Measurements from ENCODE around the gene C1QTNF2.

DNA sequence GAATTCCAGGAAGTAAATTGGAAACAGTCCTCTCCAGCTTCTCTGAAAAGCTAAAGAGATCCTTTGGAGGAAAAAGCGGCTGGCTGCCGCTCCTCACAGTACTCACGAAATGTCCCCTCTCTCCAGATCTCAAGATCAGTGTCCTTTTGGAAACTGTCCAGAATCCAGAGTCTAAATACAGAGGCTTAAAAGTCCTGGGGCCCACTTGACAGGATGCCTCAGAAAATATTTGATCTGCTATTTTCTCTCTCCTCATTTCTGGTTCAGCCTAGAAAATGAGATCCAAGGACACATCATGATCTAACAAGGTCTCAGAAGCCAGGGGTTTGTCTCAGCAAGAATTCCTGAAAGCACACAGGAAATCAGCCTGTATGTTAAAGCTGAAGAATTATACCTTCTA, 7.2 kb downstream of the C1QTNF2 start:
- TF ChIP-seq, protein P1, sequence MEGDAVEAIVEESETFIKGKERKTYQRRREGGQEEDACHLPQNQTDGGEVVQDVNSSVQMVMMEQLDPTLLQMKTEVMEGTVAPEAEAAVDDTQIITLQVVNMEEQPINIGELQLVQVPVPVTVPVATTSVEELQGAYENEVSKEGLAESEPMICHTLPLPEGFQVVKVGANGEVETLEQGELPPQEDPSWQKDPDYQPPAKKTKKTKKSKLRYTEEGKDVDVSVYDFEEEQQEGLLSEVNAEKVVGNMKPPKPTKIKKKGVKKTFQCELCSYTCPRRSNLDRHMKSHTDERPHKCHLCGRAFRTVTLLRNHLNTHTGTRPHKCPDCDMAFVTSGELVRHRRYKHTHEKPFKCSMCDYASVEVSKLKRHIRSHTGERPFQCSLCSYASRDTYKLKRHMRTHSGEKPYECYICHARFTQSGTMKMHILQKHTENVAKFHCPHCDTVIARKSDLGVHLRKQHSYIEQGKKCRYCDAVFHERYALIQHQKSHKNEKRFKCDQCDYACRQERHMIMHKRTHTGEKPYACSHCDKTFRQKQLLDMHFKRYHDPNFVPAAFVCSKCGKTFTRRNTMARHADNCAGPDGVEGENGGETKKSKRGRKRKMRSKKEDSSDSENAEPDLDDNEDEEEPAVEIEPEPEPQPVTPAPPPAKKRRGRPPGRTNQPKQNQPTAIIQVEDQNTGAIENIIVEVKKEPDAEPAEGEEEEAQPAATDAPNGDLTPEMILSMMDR (IDR thresholded peaks at IDR 0.05): no peak
- TF ChIP-seq POLR2A (IDR thresholded peaks at IDR 0.05): no peak
